ENCODE measurements around the gene DOK4.
A peak's percentile ranks its signal among the peaks of the same experiment; 100 is the strongest.

Gene DOK4

GRCh38 chr16:57485916-57486857 lies at the start of gene DOK4:
TSS of gene DOK4 (minus strand) at chr16:57486493. CDS start at chr16:57479507, 6,986 bp downstream.
- POLR2A ChIA-PET: no interaction called here
- peak; percentile 95 for DNase-seq (ENCODE audit: extremely low spot score)
- CTCF ChIA-PET: interaction anchor here (1.2 to 3.0 kb wide), 14 partner anchors 10 to 186 kb away, joined by 3 to 20 read pairs (median 4); partner anchors contain the start of gene POLR2C
- TF ChIP-seq CTCF (IDR thresholded peaks at IDR 0.05; ENCODE audit: control extremely low read depth, extremely low read depth, low read depth, missing control alignments): no peak

GRCh38 chr16:57535680-57536305 lies 49.5 kb upstream of the DOK4 start:
- ChIA-PET CTCF (interaction anchor here (1.0 to 1.8 kb wide), 4 partner anchors 8 to 236 kb away, joined by 3 to 7 read pairs (median 4); no protein-coding TSS in a partner anchor), POLR2A (interaction anchor here (1.8 kb wide), 1 partner anchor 9 kb away, joined by 3 read pairs; no protein-coding TSS in a partner anchor)
- peak; percentile 98 for DNase-seq (ENCODE audit: extremely low spot score)
- peak; percentile 20 for TF ChIP-seq CTCF (IDR thresholded peaks at IDR 0.05; ENCODE audit: control extremely low read depth, extremely low read depth, low read depth, missing control alignments)

- DNase-seq (ENCODE audit: extremely low spot score): peak; percentile 22
- TF ChIP-seq CTCF (IDR thresholded peaks at IDR 0.05; ENCODE audit: control extremely low read depth, extremely low read depth, low read depth, missing control alignments): no peak
- ChIA-PET CTCF (interaction anchor here (1.0 to 1.8 kb wide), 3 partner anchors 9 to 48 kb away, joined by 3 to 7 read pairs (median 5); no protein-coding TSS in a partner anchor), POLR2A (no interaction called here)
These were observed 48.8 kb upstream of the DOK4 start for GRCh38 chr16:57534881-57535658.

- ChIA-PET CTCF (interaction anchor here (0.7 to 1.8 kb wide), 3 partner anchors 12 to 47 kb away, joined by 3 to 7 read pairs (median 5); no protein-coding TSS in a partner anchor), POLR2A (interaction anchor here (0.6 kb wide), 1 partner anchor 48 kb away, joined by 3 read pairs; no protein-coding TSS in a partner anchor)
- TF ChIP-seq CTCF (IDR thresholded peaks at IDR 0.05; ENCODE audit: control extremely low read depth, extremely low read depth, low read depth, missing control alignments): no peak
These were observed 48.1 kb upstream of the DOK4 start for GRCh38 chr16:57534337-57534880.

GRCh38 chr16:57533431-57534336 lies 47.4 kb upstream of the DOK4 start:
- ChIA-PET CTCF (interaction anchor here (0.7 to 3.0 kb wide), 3 partner anchors 11 to 14 kb away, joined by 3 to 10 read pairs (median 7); no protein-coding TSS in a partner anchor), POLR2A (interaction anchor here (0.6 kb wide), 1 partner anchor 49 kb away, joined by 3 read pairs; no protein-coding TSS in a partner anchor)
- no peak for TF ChIP-seq CTCF (IDR thresholded peaks at IDR 0.05; ENCODE audit: control extremely low read depth, extremely low read depth, low read depth, missing control alignments)
- peak; percentile 14 for DNase-seq (ENCODE audit: extremely low spot score)

More at GRCh38 chr16:57534337-57534880, 48.1 kb upstream of the DOK4 start:
- DNase-seq (ENCODE audit: extremely low spot score): no peak
